ENCODE data around the gene MED12L. TPM values are rescaled to one million over a fixed set of nuclear protein-coding genes. Genes with fewer than 3 reads are reported as not detected.

MED12L gene
- total and polyA plus RNA-seq, 2 experiments from 2014 or later, result 0.07 to 2.7 TPM

- H3K4me3 ChIP-seq, result no peak overlapping the region
- peaks cover 7% of the 10 kb centered on the region for H3K4me1 ChIP-seq (ENCODE audit: insufficient read depth)
- H3K9me2 ChIP-seq (replicated peaks; ENCODE audit: insufficient read depth), result no peaks in the 10 kb centered on the region
- 95% methylated on average over 2 of the region's 2 CpGs for WGBS (ENCODE audit: low lambda C conversion rate, missing lambda C conversion rate)
- no peak for TF ChIP-seq CTCF (IDR thresholded peaks at IDR 0.05; ENCODE audit: poor library complexity)
- TF ChIP-seq EZH2phosphoT487 (IDR thresholded peaks at IDR 0.05; ENCODE audit: low read depth, severe bottlenecking, unreplicated experiment), result no peak
- TF ChIP-seq EZH2 (IDR thresholded peaks at IDR 0.05; ENCODE audit: borderline replicate concordance), result no peak
- H2AFZ ChIP-seq, result no peak overlapping the region
- no peaks in the 10 kb centered on the region for H3K27me3 ChIP-seq
- H4K20me1 ChIP-seq (ENCODE audit: insufficient read depth, poor library complexity, severe bottlenecking), result no peaks in the 10 kb centered on the region
- H3K79me2 ChIP-seq, result no peaks in the 10 kb centered on the region
- H3K4me2 ChIP-seq, result no peak overlapping the region
- no peak overlapping the region for H3K27ac ChIP-seq
- H3K9me3 ChIP-seq (ENCODE audit: low read depth), result peaks cover 5% of the 10 kb centered on the region
- no peaks in the 10 kb centered on the region for H3K36me3 ChIP-seq (replicated peaks; ENCODE audit: insufficient read depth, low read depth)
- DNase-seq (ENCODE audit: low spot score), result no peak
Observed at GRCh38 chr3:151480492-151480891, 395.0 kb downstream of the MED12L start.

- H3K27ac ChIP-seq, result no peak overlapping the region
- H3K4me2 ChIP-seq, result no peak overlapping the region
- H2AFZ ChIP-seq, result no peak overlapping the region
- no peaks in the 10 kb centered on the region for H3K9me2 ChIP-seq (replicated peaks; ENCODE audit: insufficient read depth)
- H4K20me1 ChIP-seq (ENCODE audit: insufficient read depth, poor library complexity, severe bottlenecking), result no peaks in the 10 kb centered on the region
- H3K4me1 ChIP-seq (ENCODE audit: insufficient read depth), result no peaks in the 10 kb centered on the region
- H3K36me3 ChIP-seq (replicated peaks; ENCODE audit: insufficient read depth, low read depth), result no peaks in the 10 kb centered on the region
- 96% methylated on average over 1 of the region's 1 CpG for WGBS (ENCODE audit: low lambda C conversion rate, missing lambda C conversion rate)
- no peak overlapping the region for H3K4me3 ChIP-seq
- no peaks in the 10 kb centered on the region for H3K79me2 ChIP-seq
- TF ChIP-seq EZH2 (IDR thresholded peaks at IDR 0.05; ENCODE audit: borderline replicate concordance) (no peak), CTCF (IDR thresholded peaks at IDR 0.05; ENCODE audit: poor library complexity) (no peak), EZH2phosphoT487 (IDR thresholded peaks at IDR 0.05; ENCODE audit: low read depth, severe bottlenecking, unreplicated experiment) (no peak)
- no peaks in the 10 kb centered on the region for H3K27me3 ChIP-seq
- no peak for DNase-seq (ENCODE audit: low spot score)
- H3K9me3 ChIP-seq (ENCODE audit: low read depth), result peaks cover 5% of the 10 kb centered on the region
Observed at GRCh38 chr3:151483488-151483887, 398.0 kb downstream of the MED12L start.

GRCh38 chr3:151483961-151484520 is 398.6 kb downstream of the MED12L start:
- no peaks in the 10 kb centered on the region for H3K9me2 ChIP-seq (replicated peaks; ENCODE audit: insufficient read depth)
- H3K4me3 ChIP-seq, result no peak overlapping the region
- no peaks in the 10 kb centered on the region for H4K20me1 ChIP-seq (ENCODE audit: insufficient read depth, poor library complexity, severe bottlenecking)
- no peak for TF ChIP-seq EZH2 (IDR thresholded peaks at IDR 0.05; ENCODE audit: borderline replicate concordance)
- TF ChIP-seq EZH2phosphoT487 (IDR thresholded peaks at IDR 0.05; ENCODE audit: low read depth, severe bottlenecking, unreplicated experiment), result no peak
- no peak for TF ChIP-seq CTCF (IDR thresholded peaks at IDR 0.05; ENCODE audit: poor library complexity)
- H3K4me1 ChIP-seq (ENCODE audit: insufficient read depth), result no peaks in the 10 kb centered on the region
- H3K36me3 ChIP-seq (replicated peaks; ENCODE audit: insufficient read depth, low read depth), result no peaks in the 10 kb centered on the region
- DNase-seq (ENCODE audit: low spot score), result no peak
- no peaks in the 10 kb centered on the region for H3K79me2 ChIP-seq
- 80% methylated on average over 6 of the region's 6 CpGs for WGBS (ENCODE audit: low lambda C conversion rate, missing lambda C conversion rate)
- H3K27me3 ChIP-seq, result no peaks in the 10 kb centered on the region
- no peak overlapping the region for H2AFZ ChIP-seq
- no peak overlapping the region for H3K4me2 ChIP-seq
- H3K9me3 ChIP-seq (ENCODE audit: low read depth), result peaks cover 5% of the 10 kb centered on the region
- no peak overlapping the region for H3K27ac ChIP-seq

Small RNAs within 50 kb of the gene (small RNA-seq; reads per million reads assigned to genes)
- gene RNA5SP145, result 3.8 reads per million, percentile 92 among the genes with 10 or more reads in this experiment

Other genes starting within 250 kb of the MED12L start
- not detected in 2 replicates for gene MINDY4B, start 180.2 kb upstream of the MED12L start, total RNA-seq
- not detected in 2 replicates for gene MINDY4B, start 180.2 kb upstream of the MED12L start, polyA plus RNA-seq
- not detected in 2 replicates for gene CLRN1, start 112.9 kb upstream of the MED12L start, total RNA-seq
- not detected in 2 replicates for gene CLRN1, start 112.9 kb upstream of the MED12L start, polyA plus RNA-seq
- not detected in 2 replicates for gene GPR171, start 117.6 kb downstream of the MED12L start, total RNA-seq
- gene GPR171, start 117.6 kb downstream of the MED12L start, polyA plus RNA-seq, result 0.51 TPM in 1 of 2 replicates, not detected in the other
- gene P2RY14, start 192.9 kb downstream of the MED12L start, total RNA-seq, result 0.24 TPM in 1 of 2 replicates, not detected in the other
- 0.11 TPM in 1 of 2 replicates, not detected in the other for gene P2RY14, start 192.9 kb downstream of the MED12L start, polyA plus RNA-seq
- gene GPR87, start 231.2 kb downstream of the MED12L start, total RNA-seq, result 7.0 and 8.8 TPM in 2 replicates
- 11.0 and 13.2 TPM in 2 replicates for gene GPR87, start 231.2 kb downstream of the MED12L start, polyA plus RNA-seq
- not detected in 2 replicates for gene P2RY13, start 243.9 kb downstream of the MED12L start, total RNA-seq
- gene P2RY13, start 243.9 kb downstream of the MED12L start, polyA plus RNA-seq, result not detected in 2 replicates